Keratinocyte (primary cell): ENCODE results near the gene TJP2.

Source experiments
- EZH2 ChIP-seq: IDR thresholded peaks from one replicate; pipeline ENCODE4 v1.6.1; 2012; ENCODE audit warnings: inconsistent platforms, mild to moderate bottlenecking, low read length, moderate library complexity
- TF ChIP-seq, protein P1 (sequence below), 3 experiments: IDR thresholded peaks in 1 of 3; conservative IDR thresholded peaks in 1 of 3; optimal IDR thresholded peaks in 1 of 3; 2 replicates in 2 of 3; 3 replicates in 1 of 3; pipeline versions ENCODE3 to v1.5.1; 2011; ENCODE audit warnings: low read length in 3 of 3, mild to moderate bottlenecking in 3 of 3, moderate library complexity in 2 of 3, control low read depth in 1 of 3, inconsistent platforms in 1 of 3; ENCODE audit not compliant: insufficient read depth in 2 of 3; ENCODE audit errors: extremely low read depth in 1 of 3

DNA sequence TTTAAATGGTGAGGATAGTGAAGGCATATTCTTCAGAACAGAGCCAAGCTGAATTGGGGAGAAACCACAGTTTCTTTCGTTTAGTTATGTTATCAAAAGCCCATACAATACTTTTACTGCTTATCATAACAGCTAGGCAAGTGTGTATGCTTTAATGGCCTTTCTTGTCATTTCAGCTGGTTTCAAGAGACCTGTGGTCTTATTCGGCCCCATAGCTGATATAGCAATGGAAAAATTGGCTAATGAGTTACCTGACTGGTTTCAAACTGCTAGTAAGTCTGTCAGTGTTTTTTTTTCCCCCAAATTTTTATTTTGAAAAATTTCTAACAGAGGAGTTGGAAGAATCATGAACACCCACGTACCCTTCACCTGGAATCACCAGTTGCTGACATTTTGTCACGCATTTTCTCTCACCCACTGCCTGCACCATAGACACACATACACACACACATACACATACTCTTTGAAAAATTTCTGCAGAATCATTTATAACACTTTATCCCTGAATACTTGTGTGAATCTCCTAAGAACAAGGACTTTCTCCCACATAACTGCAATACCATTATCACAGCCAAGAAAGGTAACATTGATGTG lies 63.7 kb downstream of the TJP2 start:
- TF ChIP-seq, protein P1, sequence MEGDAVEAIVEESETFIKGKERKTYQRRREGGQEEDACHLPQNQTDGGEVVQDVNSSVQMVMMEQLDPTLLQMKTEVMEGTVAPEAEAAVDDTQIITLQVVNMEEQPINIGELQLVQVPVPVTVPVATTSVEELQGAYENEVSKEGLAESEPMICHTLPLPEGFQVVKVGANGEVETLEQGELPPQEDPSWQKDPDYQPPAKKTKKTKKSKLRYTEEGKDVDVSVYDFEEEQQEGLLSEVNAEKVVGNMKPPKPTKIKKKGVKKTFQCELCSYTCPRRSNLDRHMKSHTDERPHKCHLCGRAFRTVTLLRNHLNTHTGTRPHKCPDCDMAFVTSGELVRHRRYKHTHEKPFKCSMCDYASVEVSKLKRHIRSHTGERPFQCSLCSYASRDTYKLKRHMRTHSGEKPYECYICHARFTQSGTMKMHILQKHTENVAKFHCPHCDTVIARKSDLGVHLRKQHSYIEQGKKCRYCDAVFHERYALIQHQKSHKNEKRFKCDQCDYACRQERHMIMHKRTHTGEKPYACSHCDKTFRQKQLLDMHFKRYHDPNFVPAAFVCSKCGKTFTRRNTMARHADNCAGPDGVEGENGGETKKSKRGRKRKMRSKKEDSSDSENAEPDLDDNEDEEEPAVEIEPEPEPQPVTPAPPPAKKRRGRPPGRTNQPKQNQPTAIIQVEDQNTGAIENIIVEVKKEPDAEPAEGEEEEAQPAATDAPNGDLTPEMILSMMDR (optimal IDR thresholded peaks at IDR 0.05 in 1 of 3, IDR thresholded peaks at IDR 0.05 in 1 of 3, conservative IDR thresholded peaks at IDR 0.05 in 1 of 3; ENCODE audit: extremely low read depth in 1 of 3, insufficient read depth in 2 of 3, low read length in 3 of 3): no peak
- TF ChIP-seq EZH2: no peak
